ENCODE measurements around the gene CDC45. TPM values are rescaled to one million over a fixed set of nuclear protein-coding genes. Genes with fewer than 3 reads are reported as not detected.

The CDC45 gene
- total RNA-seq, 1 donor: 22.9 TPM

- no peak overlapping the region for H3K4me3 ChIP-seq (ENCODE audit: low read depth, low read length)
- DNase-seq (ENCODE audit: low read depth): no peak
- TF ChIP-seq CTCF (IDR thresholded peaks at IDR 0.05; ENCODE audit: insufficient read depth, low read length): no peak
Measured at GRCh38 chr22:19514831-19515565, 35.3 kb downstream of the CDC45 start.

- no peak for DNase-seq (ENCODE audit: low read depth)
- TF ChIP-seq CTCF (IDR thresholded peaks at IDR 0.05; ENCODE audit: insufficient read depth, low read length): no peak
- H3K4me3 ChIP-seq (ENCODE audit: low read depth, low read length): no peak overlapping the region
Measured at GRCh38 chr22:19515654-19516377, 36.1 kb downstream of the CDC45 start.

DNA sequence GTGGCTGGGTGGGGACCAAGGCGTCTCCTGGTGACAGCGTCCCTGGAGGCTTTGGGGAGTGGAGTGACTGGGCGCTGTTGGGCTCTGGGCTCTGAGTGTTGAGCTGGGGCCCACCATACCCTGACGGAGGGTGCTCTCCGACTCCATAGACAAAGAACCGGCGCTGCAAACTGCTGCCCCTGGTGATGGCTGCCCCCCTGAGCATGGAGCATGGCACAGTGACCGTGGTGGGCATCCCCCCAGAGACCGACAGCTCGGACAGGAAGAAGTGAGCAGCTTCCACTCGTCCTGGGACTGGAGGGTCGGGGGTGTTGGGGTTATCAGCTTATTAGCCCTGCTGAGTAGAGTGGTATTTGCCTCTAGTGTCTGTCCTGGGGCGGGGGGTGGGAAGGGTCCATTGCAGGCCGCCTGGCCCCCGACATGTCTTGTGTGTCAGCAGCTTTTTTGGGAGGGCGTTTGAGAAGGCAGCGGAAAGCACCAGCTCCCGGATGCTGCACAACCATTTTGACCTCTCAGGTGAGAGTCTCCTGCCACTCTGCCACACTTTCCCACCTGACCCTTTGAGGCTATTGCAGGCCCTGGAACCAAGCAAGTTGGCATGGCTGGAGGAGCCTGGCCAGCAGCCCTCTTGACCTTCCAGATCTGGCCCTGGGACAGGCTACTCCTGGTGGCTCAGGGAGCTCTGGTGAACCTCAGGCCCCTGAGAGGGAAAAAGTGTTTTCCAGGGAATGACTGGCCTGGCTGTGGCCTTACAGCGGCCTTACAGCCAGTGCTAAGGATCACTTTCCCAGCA, 36.9 kb downstream of the CDC45 start:
- no peak for TF ChIP-seq CTCF (IDR thresholded peaks at IDR 0.05; ENCODE audit: insufficient read depth, low read length)
- no peak overlapping the region for H3K4me3 ChIP-seq (ENCODE audit: low read depth, low read length)
- no peak for DNase-seq (ENCODE audit: low read depth)

GRCh38 chr22:19517171-19517500, 37.4 kb downstream of the CDC45 start:
- DNase-seq (ENCODE audit: low read depth): no peak
- no peak overlapping the region for H3K4me3 ChIP-seq (ENCODE audit: low read depth, low read length)
- TF ChIP-seq CTCF (IDR thresholded peaks at IDR 0.05; ENCODE audit: insufficient read depth, low read length): no peak

GRCh38 chr22:19517919-19518611, 38.3 kb downstream of the CDC45 start:
- TF ChIP-seq CTCF (IDR thresholded peaks at IDR 0.05; ENCODE audit: insufficient read depth, low read length): no peak
- H3K4me3 ChIP-seq (ENCODE audit: low read depth, low read length): no peak overlapping the region
- no peak for DNase-seq (ENCODE audit: low read depth)

DNA sequence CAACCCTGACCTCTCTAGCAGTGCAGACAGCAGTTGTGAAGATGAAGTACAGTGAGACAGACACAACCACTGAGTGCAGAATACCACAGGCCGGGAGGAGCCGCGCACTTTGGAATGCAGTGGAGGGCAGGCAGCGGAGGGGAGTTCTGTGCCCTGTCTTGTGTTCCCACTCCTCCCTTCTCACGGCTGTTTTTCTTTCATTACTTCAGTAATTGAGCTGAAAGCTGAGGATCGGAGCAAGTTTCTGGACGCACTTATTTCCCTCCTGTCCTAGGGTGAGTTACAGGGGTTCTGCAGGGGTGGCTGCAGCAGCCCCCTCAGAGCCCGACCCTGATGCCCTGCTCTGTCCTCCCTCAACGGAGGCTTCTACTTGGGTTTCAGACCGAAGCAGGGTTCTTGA, 38.9 kb downstream of the CDC45 start:
- TF ChIP-seq CTCF (IDR thresholded peaks at IDR 0.05; ENCODE audit: insufficient read depth, low read length): no peak
- no peak for DNase-seq (ENCODE audit: low read depth)
- no peak overlapping the region for H3K4me3 ChIP-seq (ENCODE audit: low read depth, low read length)
